Measurements from ENCODE around the gene CYB5D1. TPM values are rescaled to one million over a fixed set of nuclear protein-coding genes. Genes with fewer than 3 reads are reported as not detected.
"Not testable (repeated sequence)": the region's sequence is repeated elsewhere in the genome, so short reads cannot be mapped to it uniquely, and the experiment has no call there.

Gene CYB5D1
- total RNA-seq, result 12.8 TPM

GRCh38 chr17:7857713-7858521, at the start of gene CYB5D1:
TSS of gene CYB5D1 (plus strand) at chr17:7858003. CDS start at chr17:7858135, 132 bp downstream.
- DNase-seq, result peak; percentile 98

DNA sequence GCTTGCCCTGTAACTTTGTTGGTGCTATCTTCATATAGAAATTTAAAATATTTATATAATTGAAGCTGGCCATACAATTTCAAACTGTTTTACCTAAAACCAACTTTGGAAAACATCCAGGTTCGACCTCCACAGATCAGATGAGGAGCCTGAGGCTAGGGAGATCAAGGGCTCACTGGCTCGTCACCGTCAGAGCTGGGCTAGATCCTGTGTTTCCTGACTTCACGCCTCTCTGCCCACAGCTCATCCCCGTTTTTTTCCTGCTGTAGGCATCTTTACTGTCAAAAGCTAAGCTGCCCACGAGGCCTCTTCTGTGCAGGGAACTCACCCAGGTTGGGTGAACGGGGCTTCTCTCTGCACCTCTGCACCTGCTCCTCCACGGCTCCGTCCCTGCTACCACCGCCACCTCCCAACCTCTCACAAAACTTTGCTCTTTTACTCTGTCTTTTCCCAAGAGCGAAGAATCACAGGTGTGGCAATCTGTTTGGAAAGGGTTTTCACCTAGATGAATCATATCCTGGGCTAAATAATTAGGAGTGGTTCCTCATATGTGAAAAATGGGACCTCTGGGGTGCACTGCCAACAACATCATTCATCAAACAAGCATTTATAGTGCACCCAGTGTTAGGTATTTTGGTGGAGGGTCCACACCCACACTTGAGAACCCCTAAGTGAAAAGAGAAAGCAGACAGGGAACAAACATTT, 48.6 kb upstream of the CYB5D1 start:
- no peak for DNase-seq

DNA sequence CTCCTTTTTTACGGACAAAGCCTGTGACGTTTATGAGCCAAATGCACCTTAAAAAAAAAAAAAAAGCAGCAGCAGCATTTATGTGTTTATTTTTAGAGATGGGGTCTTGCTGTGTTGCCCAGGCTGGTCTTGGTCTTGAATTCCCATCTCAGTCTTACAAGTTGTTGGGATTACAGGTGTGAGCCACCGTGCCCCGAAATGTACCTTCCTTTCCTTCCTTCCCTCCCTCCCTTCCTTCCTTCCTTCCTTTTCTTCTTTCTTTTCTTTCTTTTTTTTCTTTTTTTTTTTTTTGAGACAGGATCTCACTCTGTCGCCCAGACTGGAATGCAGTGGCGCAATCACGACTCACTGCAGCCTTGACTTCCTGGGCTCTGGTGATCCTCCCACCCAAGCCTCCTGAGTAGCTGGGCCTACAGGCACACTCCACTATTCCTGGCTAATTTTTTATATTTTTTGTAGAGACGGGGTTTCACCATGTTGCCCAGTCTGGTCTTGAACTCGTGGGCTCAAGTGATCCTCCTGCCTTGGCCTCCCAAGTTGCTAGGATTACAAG, 47.9 kb upstream of the CYB5D1 start:
- DNase-seq, result not testable (repeated sequence)

DNA sequence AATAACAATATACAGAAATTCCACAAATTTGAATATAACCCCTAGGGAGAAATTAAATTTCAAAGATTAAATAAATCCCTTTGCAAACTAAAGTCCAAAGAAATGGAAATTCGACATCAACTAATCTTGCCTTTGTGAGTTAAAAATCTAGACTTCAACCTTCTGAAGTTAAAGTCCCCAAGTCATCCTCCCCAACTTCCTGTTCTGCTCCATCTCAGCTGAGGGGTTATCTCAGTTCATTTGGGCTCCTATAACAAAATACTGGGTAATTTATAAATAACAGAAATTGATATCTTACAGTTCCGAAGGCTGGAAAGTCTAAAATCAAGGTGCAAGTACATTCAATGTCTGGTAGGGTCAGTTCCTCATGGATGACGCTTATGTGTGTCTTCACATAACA, 46.6 kb upstream of the CYB5D1 start:
- no peak for DNase-seq

DNA sequence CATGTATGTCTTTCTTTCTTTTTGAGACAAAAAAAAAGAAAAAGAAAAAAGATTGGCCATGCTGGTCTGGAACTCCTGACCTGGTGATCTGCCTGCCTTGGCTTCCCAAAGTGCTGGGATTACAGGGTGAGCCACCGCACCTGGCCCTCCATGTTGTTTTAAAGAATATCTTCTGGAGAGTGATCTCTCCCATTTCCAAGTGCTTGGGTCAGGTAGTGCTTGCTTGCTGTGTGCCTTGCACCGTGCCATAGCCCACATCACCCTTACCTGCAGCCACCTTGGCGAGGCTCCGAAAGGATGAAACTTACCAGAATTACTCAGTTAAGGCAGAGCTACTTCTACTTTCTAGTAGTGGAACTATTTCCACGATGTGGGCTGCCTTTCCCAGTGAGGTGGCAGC, 42.8 kb upstream of the CYB5D1 start:
- no peak for DNase-seq

DNA sequence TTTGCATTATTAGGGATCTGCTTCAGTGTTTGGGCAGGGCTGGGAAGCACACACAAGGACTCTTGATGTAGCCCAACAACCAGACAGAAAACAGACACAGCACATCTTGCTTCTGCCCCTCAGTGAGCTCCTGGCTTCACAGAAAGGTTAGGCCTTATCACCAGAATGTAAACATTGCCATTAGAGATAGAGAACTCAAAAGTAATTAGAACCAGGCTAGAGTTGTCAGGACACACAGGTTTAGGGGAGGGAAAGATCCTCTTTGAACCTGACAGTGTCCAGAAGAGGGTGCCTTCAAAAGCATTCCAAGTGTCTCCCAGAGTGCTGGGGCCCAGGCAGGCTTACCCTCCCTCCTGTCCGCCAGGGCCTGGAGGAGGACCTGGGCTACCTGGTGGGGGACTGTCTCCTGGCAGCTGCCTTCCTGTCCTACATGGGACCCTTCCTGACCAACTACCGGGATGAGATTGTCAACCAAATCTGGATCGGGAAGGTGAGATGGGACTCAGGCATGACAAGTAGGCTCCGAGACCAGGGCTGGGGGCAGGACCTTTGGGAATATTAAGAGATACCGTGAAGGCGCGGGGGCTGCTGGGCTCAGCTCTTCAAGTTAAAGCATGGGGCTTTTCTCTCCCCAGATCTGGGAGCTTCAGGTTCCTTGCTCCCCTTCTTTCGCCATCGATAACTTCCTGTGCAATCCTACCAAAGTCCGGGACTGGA, 40.7 kb upstream of the CYB5D1 start:
- no peak for DNase-seq

GRCh38 chr17:7817643-7817964, 40.2 kb upstream of the CYB5D1 start:
- no peak for DNase-seq

DNA sequence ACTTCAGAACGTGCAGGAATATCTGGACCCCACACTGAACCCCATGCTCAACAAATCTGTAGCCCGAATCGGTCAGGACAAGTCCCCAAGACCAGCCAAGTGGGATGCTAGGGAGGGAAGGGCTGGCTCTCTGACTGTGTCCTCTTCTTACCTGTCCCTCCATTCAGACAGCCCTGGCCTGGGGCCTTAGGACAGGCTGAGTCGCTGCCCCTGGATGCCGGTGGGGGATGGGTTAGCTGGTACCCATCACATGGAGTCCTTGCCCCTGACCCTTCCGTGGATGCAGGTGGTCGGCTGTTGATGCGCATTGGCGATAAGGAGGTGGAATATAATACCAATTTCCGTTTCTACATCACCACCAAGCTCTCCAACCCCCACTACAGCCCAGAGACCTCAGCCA, 39.8 kb upstream of the CYB5D1 start:
- no peak for DNase-seq

DNA sequence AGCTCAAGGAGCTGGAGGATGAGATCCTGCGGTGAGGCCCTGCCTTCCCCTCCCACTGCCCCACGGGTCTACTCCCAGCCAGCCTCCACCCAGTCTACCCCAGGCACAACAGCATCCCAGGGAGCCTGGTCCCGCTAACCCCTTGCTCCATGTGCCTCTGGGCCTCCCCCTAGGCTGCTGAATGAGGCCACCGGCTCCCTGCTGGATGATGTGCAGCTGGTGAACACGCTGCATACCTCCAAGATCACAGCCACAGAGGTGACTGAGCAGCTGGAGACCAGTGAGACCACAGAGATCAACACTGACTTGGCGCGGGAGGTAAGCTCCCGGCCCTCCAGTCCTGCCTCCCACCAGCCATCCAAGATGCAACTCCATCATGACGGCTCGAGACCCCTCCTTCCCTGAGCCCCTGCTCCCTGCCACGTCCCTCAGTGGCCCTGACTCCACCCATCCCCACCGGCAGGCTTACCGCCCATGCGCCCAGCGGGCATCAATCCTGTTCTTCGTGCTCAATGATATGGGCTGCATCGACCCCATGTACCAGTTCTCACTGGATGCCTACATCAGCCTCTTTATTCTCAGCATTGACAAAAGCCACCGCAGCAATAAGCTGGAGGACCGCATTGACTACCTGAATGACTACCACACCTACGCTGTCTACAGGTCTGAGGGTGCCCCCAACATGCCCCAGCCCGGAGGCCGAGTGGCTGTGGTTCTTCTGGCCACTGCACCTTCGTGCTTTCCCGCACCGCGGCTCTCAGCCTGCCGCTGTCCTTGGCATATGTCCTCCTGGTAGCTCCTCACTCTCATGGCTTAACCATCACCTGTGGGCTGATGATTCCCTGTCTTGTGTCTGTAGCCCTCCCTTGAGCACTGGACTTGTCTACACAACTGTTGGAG, 38.8 kb upstream of the CYB5D1 start:
- no peak for DNase-seq

DNA sequence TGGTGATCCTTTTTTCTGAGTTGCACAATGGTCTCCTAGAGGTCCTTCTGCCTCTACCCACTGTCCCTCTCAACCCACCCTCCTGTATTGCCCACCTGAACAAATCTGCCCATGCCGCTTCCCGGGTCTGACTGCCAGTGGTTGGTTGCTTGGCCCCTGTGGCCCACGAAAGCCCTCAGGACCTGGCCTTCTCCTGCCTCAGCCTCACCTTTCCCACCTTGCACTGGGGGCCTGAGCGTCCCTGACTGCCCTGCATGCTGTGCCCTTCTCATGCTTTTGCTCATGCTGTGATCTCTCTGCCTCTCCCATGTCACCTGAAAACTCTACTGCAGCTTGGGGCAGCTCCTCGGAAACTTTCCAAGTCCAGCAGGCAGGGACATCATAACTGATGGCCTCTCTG, 37.6 kb upstream of the CYB5D1 start:
- no peak for DNase-seq

DNA sequence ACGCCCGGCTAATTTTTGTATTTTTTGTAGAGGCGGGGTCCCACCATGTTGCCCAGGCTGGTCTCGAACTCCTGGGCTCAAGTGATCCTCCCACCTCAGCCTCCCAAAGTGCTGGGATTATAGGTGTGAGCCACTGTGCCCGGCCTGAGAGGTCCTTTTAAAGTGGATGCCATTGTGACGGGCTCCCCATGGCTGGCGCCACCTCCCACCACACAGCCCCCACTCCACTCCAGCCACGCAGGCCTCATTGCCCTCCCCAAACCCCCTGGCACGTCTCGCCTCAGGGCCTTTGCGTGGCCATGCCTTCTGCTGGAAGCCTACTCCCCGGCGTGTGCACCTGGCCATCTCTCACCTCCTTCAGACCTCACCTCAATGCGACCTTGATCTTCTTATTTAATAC, 35.7 kb upstream of the CYB5D1 start:
- DNase-seq, result no peak

- no peak for DNase-seq
Observed at GRCh38 chr17:7823581-7824001, 34.2 kb upstream of the CYB5D1 start.

GRCh38 chr17:7824021-7824924, 33.5 kb upstream of the CYB5D1 start:
- peak; percentile 19 for DNase-seq

GRCh38 chr17:7825206-7825990, 32.4 kb upstream of the CYB5D1 start:
- DNase-seq, result peak; percentile 62

GRCh38 chr17:7830616-7831015, 27.2 kb upstream of the CYB5D1 start:
- no peak for DNase-seq

GRCh38 chr17:7831233-7831632, 26.6 kb upstream of the CYB5D1 start:
- no peak for DNase-seq

DNA sequence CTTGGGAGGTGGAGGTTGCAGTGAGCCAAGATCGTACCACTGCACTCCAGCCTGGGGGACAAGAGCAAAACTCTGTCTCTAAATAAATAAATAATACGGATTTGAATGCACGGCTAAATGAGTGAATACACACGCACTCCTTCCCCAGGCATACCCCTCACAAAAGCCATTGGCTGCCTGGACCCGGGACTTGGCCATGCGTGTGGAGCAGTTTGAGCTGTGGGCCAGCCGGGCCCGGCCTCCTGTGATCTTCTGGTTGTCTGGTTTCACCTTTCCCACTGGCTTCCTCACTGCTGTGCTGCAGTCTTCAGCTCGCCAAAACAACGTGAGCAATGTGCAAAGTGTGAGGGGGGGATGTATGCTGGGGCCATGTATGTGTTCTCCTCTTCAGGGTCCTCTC, 25.4 kb upstream of the CYB5D1 start:
- no peak for DNase-seq

DNA sequence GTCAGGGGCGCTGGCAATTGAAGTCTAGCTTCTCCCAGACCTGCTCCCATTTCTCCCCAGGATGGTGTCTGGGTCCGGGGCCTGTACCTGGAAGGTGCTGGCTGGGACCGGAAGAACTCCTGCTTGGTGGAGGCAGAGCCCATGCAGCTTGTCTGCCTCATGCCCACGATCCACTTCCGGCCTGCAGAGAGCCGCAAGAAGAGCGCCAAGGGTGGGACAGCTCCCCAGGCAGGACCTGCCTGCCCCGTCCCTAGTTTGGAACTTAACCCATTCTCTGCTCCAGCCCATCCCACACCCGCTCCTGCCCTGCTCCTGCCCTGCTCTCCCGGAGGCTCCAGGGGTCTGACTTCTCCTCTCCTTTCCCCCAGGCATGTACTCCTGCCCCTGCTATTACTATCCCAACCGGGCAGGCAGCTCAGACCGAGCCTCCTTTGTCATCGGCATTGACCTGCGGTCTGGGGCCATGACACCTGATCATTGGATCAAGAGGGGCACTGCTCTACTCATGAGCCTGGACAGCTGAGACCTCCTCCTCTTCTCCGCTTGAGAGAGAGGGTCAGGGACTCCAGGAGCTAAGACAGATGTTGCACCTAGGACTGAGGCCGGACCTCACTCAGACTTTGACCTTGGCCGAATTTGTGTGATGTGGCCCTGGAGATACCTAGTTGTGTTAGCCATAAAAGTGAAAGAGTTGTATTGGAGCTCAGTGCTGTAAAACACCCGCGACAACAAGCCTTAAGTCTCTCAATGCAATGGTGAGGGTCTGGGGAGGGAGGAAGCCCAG, 24.6 kb upstream of the CYB5D1 start:
- no peak for DNase-seq

Measured in tongue (tissue), 2 donors.